Endothelial cell of umbilical vein (primary cell): Measurements from ENCODE around the gene LRRC8E. TPM values are rescaled to one million over a fixed set of nuclear protein-coding genes. Genes with fewer than 3 reads are reported as not detected.

Source experiments
- BruUV-seq: library from RNA; stranded (reverse); fragments of 400-500 nt; replicated peaks from 2 replicates; lab custom pipeline; 2021; lab: Mats Ljungman, UMichigan
- CTCF ChIA-PET: fragments of 300-600, 350-600 bp; sonication (Branson Sonifier 250); formaldehyde crosslinking; loops from one replicate; lab custom pipeline; 2021; ENCODE audit warnings: antibody characterized with exemption, inconsistent platforms; lab: Charles Lee
- POLR2A ChIA-PET: fragments of 300-600, 350-600 bp; sonication (Branson Sonifier 250); formaldehyde crosslinking; loops from one replicate; lab custom pipeline; 2021; ENCODE audit warnings: antibody characterized with exemption, inconsistent platforms; lab: Charles Lee
- DNase-seq: peaks from one replicate; pipeline ENCODE4 v3.0.0-alpha.2; 2011; ENCODE audit warnings: low read depth, low spot score
- FAIRE-seq: peaks from 2 replicates; lab custom pipeline; 2011; peaks lifted over from hg19 to GRCh38; lab: Jason Lieb, UNC
- H2AFZ ChIP-seq: 2 replicates; pipeline ENCODE4 v1.6.0; 2012; ENCODE audit warnings: low read depth, low read length, control low read depth, inconsistent platforms
- H3K27ac ChIP-seq: 2 replicates; pipeline ENCODE4 v1.5.1; 2011; ENCODE audit warnings: low read depth, mild to moderate bottlenecking, control low read depth, low read length, moderate library complexity; ENCODE audit not compliant: insufficient read depth
- H3K27me3 ChIP-seq, 2 experiments: 2 replicates each; pipeline versions ENCODE4 v1.6.0 to v1.6.1; 2011; ENCODE audit warnings: low read length in 2 of 2, mixed read lengths in 1 of 2; ENCODE audit not compliant: control insufficient read depth in 2 of 2, insufficient read depth in 2 of 2
- H3K36me3 ChIP-seq, 2 experiments: 2 replicates in 1 of 2; 3 replicates in 1 of 2; pipeline ENCODE4 v1.5.1; 2011; ENCODE audit warnings: low read length in 2 of 2, mild to moderate bottlenecking in 1 of 2, moderate library complexity in 1 of 2; ENCODE audit not compliant: control insufficient read depth in 2 of 2, insufficient read depth in 2 of 2; ENCODE audit errors: extremely low read depth in 1 of 2
- H3K4me1 ChIP-seq: 3 replicates; pipeline ENCODE4 v1.5.1; 2011; ENCODE audit warnings: mild to moderate bottlenecking, low read length; ENCODE audit not compliant: control insufficient read depth, insufficient read depth; ENCODE audit errors: extremely low read depth
- H3K4me2 ChIP-seq: 2 replicates; pipeline ENCODE4 v1.6.1; 2011; ENCODE audit warnings: low read length, control low read depth, mixed read lengths; ENCODE audit not compliant: insufficient read depth
- H3K4me3 ChIP-seq, 3 experiments: fragments of 200-600 bp in 1 of 3; sonication (generic), shearing (Covaris generic) in 1 of 3; replicated peaks in 1 of 3; 2 replicates each; pipeline ENCODE4 v1.5.1; 2011 to 2016; ENCODE audit warnings: control low read depth in 3 of 3, low read length in 3 of 3, mild to moderate bottlenecking in 2 of 3, inconsistent platforms in 1 of 3, low read depth in 1 of 3, moderate library complexity in 1 of 3; ENCODE audit not compliant: insufficient read depth in 1 of 3
- H3K79me2 ChIP-seq: 2 replicates; pipeline ENCODE4 v1.6.0; 2012; ENCODE audit warnings: low read length, inconsistent platforms; ENCODE audit not compliant: control insufficient read depth, insufficient read depth
- H3K9ac ChIP-seq: replicated peaks from 2 replicates; pipeline ENCODE3; 2011; ENCODE audit warnings: low read length, control low read depth; ENCODE audit not compliant: insufficient read depth; ENCODE audit errors: extremely low read depth
- H3K9me1 ChIP-seq: replicated peaks from 3 replicates; pipeline ENCODE4 v1.6.0; 2011; ENCODE audit warnings: mild to moderate bottlenecking, low read length; ENCODE audit not compliant: control insufficient read depth, insufficient read depth; ENCODE audit errors: extremely low read depth
- H3K9me3 ChIP-seq: replicated peaks from 2 replicates; pipeline ENCODE4 v1.5.1; 2012; ENCODE audit warnings: low read length, inconsistent platforms; ENCODE audit not compliant: control insufficient read depth, insufficient read depth
- H4K20me1 ChIP-seq: replicated peaks from 2 replicates; pipeline ENCODE3; 2011; ENCODE audit warnings: mild to moderate bottlenecking, low read length; ENCODE audit not compliant: control insufficient read depth, insufficient read depth; ENCODE audit errors: extremely low read depth
- EZH2 ChIP-seq: IDR thresholded peaks from 2 replicates; pipeline ENCODE4 v1.6.1; 2012; ENCODE audit warnings: borderline replicate concordance, low read depth, mild to moderate bottlenecking, moderate library complexity, low read length, inconsistent platforms; ENCODE audit not compliant: severe bottlenecking
- FOS ChIP-seq: IDR thresholded peaks from 2 replicates; pipeline ENCODE4 v1.6.1; 2011; ENCODE audit warnings: mild to moderate bottlenecking, low read length, moderate library complexity, borderline replicate concordance; ENCODE audit not compliant: insufficient read depth
- GATA2 ChIP-seq: IDR thresholded peaks from 2 replicates; pipeline ENCODE4 v1.7.0; 2011; ENCODE audit warnings: low read depth, mild to moderate bottlenecking, moderate library complexity, mixed read lengths, low read length; ENCODE audit not compliant: insufficient read length, insufficient read depth
- JUN ChIP-seq: IDR thresholded peaks from 2 replicates; pipeline ENCODE4 v1.6.1; 2011; ENCODE audit warnings: borderline replicate concordance, low read depth; ENCODE audit not compliant: insufficient read length, insufficient read depth
- MYC ChIP-seq: IDR thresholded peaks from one replicate; pipeline ENCODE4 v1.6.1; 2011; ENCODE audit warnings: mild to moderate bottlenecking, low read depth, low read length
- POLR2A ChIP-seq: IDR thresholded peaks from 2 replicates; pipeline ENCODE4 v1.6.1; 2012; ENCODE audit warnings: low read depth, mild to moderate bottlenecking, control low read depth, low read length
- POLR2AphosphoS5 ChIP-seq: IDR thresholded peaks from 2 replicates; pipeline ENCODE4 v1.6.1; 2012; ENCODE audit warnings: low read depth, mild to moderate bottlenecking, control low read depth, low read length, moderate library complexity; ENCODE audit not compliant: insufficient read depth
- dilution Hi-C: fragments of 300-500 bp; cut with MboI; formaldehyde crosslinking; loops from one replicate; pipeline ENCODE4 v1.15.0; 2019; ENCODE audit warnings: low sequenced_read_pairs; ENCODE audit not compliant: extremely low pct_ligation_motif_present
- intact Hi-C: fragments of 100-400 bp; cut with micrococcal nuclease; formaldehyde crosslinking; loops from one replicate; pipeline ENCODE4 v1.10.0; 2022
- polyA plus RNA-seq, 4 experiments: library from polyadenylated mRNA; depleted of rRNA in 3 of 4; stranded (reverse) in 3 of 4; unstranded in 1 of 4; fragments of >200 nt; gene quantifications; 2 replicates each; pipeline versions ENCODE4 v1.2.1 to v1.2.3, GENCODE V29; 2011 to 2012; ENCODE audit warnings: missing spikeins in 1 of 4
- total RNA-seq: library from RNA; stranded (reverse); gene quantifications from 2 replicates; pipeline ENCODE4 v1.2.3, GENCODE V29; 2021
- TF ChIP-seq, protein P1 (sequence below), 2 donors: IDR thresholded peaks; 1 replicate in 1 of 2; 2 replicates in 1 of 2; pipeline ENCODE4 v1.5.1; 2011; ENCODE audit warnings: low read length in 2 of 2, mild to moderate bottlenecking in 2 of 2, moderate library complexity in 2 of 2, control low read depth in 1 of 2, inconsistent platforms in 1 of 2, low read depth in 1 of 2; ENCODE audit not compliant: insufficient read depth in 1 of 2; ENCODE audit errors: extremely low read depth in 1 of 2
- TF ChIP-seq, protein P2 (sequence below): IDR thresholded peaks from 2 replicates; pipeline ENCODE4 v1.6.1; 2011; ENCODE audit not compliant: insufficient read depth, insufficient read length

Gene LRRC8E
- total and polyA plus RNA-seq, 2 donors (not counting 3 experiments of a cell fraction or from before 2014, with no cell fraction given) = 1.1 to 1.6 TPM

DNA sequence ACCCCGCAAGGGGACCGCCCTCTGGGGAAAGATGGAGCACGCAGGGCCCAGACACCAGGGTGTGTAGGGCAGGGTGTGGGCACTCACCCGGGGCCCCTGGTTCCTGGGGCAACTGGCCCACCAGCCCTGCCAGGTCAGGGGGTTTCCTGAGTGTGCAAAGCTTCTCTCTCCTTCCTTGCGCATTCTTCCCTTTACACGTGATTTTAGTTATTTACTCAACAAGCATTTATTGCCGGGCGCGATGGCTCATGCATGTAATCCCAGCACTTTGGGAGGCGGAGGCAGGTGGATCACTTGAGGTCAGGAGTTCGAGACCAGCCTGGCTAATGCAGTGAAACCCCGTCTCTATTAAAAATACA is 34.6 kb upstream of the LRRC8E start:
- dilution Hi-C loops (no loop called here), intact Hi-C loops (loop anchor here (1.0 to 5.0 kb wide), 4 partner anchors 50 to 400 kb away; partner anchors contain the start of genes MAP2K7 and TRAPPC5)
- H3K9me1 ChIP-seq = no peaks in the 10 kb centered on the region
- no peak for TF ChIP-seq FOS
- TF ChIP-seq, protein P1, sequence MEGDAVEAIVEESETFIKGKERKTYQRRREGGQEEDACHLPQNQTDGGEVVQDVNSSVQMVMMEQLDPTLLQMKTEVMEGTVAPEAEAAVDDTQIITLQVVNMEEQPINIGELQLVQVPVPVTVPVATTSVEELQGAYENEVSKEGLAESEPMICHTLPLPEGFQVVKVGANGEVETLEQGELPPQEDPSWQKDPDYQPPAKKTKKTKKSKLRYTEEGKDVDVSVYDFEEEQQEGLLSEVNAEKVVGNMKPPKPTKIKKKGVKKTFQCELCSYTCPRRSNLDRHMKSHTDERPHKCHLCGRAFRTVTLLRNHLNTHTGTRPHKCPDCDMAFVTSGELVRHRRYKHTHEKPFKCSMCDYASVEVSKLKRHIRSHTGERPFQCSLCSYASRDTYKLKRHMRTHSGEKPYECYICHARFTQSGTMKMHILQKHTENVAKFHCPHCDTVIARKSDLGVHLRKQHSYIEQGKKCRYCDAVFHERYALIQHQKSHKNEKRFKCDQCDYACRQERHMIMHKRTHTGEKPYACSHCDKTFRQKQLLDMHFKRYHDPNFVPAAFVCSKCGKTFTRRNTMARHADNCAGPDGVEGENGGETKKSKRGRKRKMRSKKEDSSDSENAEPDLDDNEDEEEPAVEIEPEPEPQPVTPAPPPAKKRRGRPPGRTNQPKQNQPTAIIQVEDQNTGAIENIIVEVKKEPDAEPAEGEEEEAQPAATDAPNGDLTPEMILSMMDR (IDR thresholded peaks at IDR 0.05; ENCODE audit: extremely low read depth in 1 of 2, insufficient read depth in 1 of 2, low read depth in 1 of 2, low read length in 2 of 2) = no peak
- TF ChIP-seq GATA2 = no peak
- TF ChIP-seq POLR2AphosphoS5 = no peak
- no peak for TF ChIP-seq POLR2A
- TF ChIP-seq MYC = no peak
- TF ChIP-seq, protein P2, sequence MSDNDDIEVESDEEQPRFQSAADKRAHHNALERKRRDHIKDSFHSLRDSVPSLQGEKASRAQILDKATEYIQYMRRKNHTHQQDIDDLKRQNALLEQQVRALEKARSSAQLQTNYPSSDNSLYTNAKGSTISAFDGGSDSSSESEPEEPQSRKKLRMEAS = no peak
- no peak for TF ChIP-seq JUN
- TF ChIP-seq EZH2 = no peak
- H3K36me3 ChIP-seq = no peaks in the 10 kb centered on the region
- no peaks in the 10 kb centered on the region for H3K27me3 ChIP-seq
- ChIA-PET CTCF (interaction anchor here (0.8 to 3.1 kb wide), 9 partner anchors 8 to 90 kb away, joined by 3 to 12 read pairs (median 6); partner anchors contain the start of genes MAP2K7 and TIMM44), POLR2A (no interaction called here)
- H3K79me2 ChIP-seq = no peaks in the 10 kb centered on the region
- BruUV-seq = no TSS peak
- no peak for FAIRE-seq
- H3K4me2 ChIP-seq = no peak overlapping the region
- no peak overlapping the region for H3K9ac ChIP-seq
- H2AFZ ChIP-seq = no peak overlapping the region
- no peak overlapping the region for H3K27ac ChIP-seq
- no peaks in the 10 kb centered on the region for H3K9me3 ChIP-seq
- H3K4me3 ChIP-seq = no peak overlapping the region
- no peaks in the 10 kb centered on the region for H3K4me1 ChIP-seq
- no peak for DNase-seq
- no peaks in the 10 kb centered on the region for H4K20me1 ChIP-seq
